ENCODE results near the gene OR6K2.

GRCh38 chr1:158714754-158715153 is 14.3 kb upstream of the OR6K2 start:
- TF ChIP-seq CTCF (IDR thresholded peaks at IDR 0.05) = no peak
- no peak for TF ChIP-seq POLR2A (IDR thresholded peaks at IDR 0.05)
